Activated naive CD8-positive, alpha-beta T cell treated with anti-CD3 and anti-CD28 coated beads, Interleukin-2, amount 50 U/mL, for 16 hours (primary cell): Measurements from ENCODE around the gene ESRRA.

ENCODE experiments used
- DNase-seq: peaks from one replicate; pipeline ENCODE4 v3.0.0-alpha.2; 2020; ENCODE audit warnings: low read depth, low spot score

Gene ESRRA

DNA sequence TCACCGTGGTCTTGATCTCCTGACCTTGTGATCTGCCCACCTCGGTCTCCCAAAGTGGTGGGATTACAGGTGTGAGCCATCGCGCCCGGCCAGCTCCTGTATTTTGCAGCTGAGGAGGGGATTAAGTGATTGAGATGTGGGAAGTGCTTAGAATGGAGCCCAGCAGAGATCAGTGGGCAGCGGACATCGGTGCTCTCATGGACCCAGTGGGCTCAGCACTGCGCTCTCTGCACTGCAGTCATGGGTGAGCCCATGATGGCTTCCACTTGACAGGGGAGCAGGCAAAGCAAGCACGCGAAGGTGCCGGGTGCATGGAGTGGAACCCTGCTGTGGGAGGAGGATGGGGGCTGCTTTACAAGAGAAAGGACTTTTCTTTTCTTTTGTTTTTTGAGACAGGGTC is 25.6 kb downstream of the ESRRA start:
- DNase-seq, result no peak

DNA sequence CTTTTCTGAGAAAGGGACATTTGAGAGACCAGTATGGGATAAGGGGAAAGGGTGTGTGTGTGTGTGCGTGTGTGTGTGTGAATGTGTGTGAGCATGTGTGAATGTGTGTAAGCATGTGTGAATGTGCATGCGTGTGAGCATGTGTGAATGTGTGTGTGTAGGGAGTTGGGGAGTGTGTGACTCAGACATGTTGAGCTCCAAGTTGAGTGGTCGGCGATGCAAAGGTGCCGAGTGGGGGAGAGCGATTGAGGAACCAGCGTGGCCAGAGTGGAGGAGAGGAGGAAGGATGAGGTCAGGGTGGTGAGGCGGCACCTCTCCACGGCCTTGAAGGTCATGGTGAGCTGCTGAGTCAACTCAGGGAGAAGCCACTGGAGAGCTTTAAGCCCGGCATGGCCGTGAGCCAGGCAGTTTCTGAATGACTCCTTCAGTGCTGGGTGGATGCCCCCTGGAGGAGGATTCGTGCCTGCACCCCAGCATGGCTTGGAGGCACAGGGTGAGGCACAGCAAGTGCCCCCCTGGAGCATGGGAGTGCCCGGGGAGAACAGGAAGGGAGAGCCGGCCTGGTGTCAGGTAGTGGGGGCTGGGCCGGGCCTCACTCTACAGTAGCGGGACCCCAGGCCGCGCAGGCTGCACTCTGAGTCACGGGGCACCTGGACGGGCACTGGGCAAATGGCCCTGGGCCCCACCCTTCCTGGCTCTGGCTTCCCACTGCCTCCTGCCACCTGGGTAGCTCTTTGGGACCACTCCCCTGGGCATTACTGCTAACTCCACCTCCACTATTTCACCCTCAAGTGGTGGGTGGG is 26.4 kb downstream of the ESRRA start:
- DNase-seq, result no peak

DNA sequence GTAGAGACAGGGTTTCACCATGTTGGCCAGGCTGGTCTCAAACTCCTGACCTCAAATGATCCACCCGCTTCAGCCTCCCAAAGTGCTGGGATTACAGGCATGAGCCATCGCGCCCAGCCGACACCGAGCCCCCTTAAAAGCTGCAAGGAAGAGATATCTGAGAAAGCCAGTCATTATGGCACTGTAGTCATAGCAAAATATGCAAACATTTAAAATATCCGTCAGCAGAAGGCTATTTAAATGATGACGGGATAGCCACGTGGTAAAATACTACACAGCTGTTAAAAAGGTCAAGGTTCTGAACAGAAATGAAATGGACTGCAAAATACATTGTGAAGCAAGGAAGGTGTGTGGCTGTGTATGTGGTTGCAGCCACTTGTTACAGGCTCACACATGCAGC is 28.2 kb downstream of the ESRRA start:
- DNase-seq, result no peak

DNA sequence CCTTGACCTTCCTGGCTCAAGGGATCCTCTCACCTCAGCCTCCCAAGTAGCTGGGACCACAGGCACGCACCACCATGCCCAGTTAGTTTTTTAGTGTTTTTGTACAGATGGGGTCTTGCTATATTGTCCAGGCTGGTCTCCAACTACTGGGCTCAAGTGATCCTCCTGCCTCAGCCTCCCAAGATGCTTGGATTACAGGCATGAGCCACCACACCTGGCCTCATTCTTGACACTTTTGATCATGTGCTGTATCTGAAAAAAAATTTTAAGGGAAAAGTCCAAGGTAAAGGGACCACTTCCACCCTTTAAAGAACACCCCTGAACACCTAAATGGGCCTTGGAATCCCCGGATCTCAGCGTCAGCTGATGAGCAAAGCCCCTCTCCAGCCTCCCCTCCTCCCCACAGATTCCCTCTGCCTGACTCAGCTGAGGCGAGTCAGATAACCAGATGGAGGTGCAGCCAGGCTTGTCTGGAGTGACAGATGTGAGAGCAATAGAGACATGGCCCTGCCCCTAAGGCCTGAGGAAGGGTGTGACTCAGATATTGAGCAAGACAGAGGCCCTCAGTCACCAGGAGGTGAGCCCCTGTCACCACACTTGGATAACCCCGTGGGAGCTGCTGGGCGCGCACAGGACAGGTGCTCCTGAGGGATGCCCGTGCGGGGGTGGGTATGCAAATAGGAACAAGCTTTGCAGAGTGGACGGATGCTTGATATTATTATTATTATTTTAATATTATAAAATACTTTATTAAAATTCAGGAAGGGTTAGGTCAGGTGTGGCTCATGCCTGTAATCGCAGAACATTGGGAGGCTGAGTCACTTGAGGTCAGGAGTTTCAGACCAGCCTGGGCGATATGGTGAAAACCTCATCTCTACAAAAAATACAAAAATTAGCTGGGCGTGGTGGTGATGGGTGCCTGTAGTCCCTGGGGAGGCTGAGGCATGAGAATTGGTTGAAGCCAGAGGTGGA is 29.7 kb downstream of the ESRRA start:
- DNase-seq, result no peak

DNA sequence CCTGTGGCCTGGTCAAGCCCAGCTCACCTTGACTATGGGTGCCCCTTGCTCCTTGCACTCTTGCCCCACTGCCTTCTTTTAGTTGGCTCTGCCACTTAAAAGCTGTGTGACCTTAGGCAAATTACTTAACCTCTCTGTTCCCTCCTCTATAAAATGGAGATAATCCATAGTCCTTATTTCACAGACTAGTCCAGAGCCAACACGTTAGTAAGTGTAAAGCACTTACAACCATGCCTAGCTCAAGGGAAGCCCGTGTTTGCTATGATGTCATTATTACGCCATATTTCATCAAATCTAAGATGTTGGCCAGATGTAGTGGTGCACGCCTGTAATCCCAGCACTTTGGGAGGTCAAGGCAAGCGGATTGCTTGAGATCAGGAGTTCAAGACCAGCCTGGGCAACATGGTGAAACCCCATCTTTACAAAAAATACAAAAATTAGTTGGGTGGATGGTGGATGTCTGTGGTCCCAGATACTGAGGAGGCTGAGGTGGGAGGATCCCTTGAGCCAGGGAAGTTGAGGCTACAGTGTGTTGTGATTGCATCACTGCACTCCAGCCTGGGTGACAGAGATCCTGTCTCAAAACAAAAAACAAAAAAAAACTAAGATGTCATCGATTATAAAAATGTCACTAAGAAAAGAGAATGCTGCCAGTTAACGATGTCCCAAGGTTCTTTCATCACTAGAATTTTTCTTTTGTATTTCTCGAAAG is 32.4 kb downstream of the ESRRA start:
- no peak for DNase-seq

DNA sequence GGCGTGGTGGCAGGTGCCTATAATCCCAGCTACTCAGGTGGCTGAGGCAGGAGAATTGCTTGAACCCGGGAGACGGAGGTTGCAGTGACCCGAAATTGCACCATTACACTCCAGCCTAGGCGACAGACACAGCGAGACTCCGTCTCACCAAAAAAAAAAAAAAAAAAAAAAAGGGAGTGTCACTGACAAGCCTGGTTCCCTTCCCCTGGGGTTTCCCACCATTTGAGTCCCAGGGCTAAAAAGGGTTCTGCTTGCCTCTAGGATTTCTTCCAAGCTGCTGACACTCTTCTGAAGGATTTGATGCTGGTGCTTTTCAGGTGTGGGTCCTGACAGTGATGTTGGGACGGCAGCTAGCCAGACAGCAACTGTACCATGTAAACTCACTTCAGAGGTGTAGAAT is 33.4 kb downstream of the ESRRA start:
- no peak for DNase-seq

DNA sequence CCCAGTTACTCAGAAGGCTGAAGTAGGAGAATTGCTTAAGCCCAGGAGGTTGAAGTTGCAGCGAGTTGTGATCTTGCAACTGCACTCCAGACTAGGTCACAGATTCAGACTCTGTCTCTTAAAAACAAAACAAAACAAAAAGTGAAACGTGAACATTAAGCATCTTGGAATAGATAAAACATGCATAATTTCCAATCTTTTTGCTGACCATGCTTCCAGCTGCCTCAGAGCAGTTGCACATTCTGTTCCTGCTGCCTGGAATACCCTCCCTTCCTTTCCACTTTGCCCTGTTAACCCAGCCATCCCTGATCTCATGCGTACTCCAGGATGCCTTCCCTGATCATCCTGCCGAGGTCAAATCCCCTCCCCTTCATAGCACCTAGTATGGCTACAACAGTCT is 34.0 kb downstream of the ESRRA start:
- DNase-seq, result no peak

DNA sequence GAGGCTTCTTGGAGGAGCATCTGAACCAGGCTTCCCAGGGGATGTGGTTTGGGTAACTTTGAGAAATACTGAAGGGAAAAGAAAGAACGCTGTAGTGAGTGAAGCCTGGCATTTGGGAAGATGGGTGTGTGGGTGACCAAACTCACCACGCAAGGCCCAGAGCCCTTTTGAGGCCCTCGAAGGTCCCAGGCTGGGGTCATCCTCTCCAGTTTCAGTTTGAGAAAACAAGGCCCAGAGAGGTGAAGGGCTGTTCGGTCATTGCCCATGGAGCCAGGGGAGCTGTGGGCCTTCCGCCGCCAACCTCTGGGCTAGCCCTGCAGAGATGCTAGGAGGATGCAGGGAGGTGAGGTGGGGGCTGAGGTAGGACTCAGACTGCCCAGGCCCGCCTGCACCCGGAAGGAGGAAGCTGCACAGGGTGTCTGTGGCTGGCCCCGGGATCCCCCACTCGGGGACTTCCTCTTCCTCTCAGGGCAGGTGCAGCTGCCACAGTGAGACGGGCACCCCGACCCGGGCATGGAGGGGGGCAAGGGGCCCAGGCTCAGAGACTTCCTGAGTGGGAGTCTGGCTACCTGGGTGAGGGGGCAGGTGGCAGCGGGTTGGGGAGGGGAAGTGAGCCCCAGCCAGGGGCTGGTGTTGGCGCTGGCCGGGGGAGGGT is 34.6 kb downstream of the ESRRA start, which contains the start of gene CCDC88B:
TSS of gene CCDC88B (plus strand) at position 451 of the 655 bp plus-strand sequence. CDS start at position 514, 63 bp downstream.
- DNase-seq, result peak; percentile 65

DNA sequence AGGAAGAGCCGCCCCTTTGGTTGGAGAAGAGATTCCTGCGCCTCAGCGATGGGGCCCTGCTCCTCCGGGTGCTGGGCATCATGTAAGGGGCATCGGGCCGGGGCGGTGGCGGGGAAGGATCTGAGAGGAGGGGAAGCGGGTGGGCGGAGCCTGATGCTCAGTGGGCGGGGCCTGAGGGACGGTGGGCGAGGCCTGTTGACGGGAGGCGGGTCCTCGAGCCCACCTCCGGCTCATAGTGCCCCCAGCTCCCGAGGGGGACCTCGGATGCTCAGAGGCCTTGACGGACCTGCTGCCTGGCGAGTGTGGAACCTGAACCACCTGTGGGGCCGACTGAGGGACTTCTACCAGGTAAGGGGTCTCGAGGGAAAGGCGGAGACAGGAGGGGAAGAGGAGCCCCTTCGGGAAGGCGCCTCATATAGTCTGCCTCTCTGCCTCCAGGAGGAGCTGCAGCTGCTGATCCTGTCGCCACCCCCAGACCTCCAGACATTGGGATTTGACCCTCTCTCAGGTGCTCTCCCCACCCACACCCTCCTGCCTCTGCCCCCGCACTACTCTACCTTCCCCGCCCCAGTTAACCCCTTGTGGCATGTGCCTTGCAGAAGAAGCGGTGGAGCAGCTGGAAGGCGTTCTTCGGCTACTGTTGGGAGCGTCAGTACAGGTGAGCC is 35.5 kb downstream of the ESRRA start:
- peak; percentile 61 for DNase-seq

DNA sequence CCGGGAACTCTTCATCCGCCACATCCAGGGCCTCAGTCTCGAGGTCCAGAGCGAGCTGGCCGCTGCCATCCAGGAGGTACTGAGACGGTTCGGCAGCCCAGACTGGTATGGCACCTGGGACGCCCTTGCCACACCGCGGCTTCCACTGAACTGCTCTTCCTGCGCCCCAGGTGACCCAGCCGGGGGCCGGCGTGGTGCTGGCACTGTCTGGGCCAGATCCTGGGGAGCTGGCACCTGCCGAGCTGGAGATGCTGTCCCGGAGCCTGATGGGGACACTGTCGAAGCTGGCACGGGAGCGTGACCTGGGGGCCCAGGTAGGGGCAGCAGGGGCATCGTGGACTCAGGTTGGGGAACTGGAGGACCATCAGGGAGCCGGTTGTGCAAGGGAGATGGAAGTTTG is 36.1 kb downstream of the ESRRA start:
- DNase-seq, result no peak

DNA sequence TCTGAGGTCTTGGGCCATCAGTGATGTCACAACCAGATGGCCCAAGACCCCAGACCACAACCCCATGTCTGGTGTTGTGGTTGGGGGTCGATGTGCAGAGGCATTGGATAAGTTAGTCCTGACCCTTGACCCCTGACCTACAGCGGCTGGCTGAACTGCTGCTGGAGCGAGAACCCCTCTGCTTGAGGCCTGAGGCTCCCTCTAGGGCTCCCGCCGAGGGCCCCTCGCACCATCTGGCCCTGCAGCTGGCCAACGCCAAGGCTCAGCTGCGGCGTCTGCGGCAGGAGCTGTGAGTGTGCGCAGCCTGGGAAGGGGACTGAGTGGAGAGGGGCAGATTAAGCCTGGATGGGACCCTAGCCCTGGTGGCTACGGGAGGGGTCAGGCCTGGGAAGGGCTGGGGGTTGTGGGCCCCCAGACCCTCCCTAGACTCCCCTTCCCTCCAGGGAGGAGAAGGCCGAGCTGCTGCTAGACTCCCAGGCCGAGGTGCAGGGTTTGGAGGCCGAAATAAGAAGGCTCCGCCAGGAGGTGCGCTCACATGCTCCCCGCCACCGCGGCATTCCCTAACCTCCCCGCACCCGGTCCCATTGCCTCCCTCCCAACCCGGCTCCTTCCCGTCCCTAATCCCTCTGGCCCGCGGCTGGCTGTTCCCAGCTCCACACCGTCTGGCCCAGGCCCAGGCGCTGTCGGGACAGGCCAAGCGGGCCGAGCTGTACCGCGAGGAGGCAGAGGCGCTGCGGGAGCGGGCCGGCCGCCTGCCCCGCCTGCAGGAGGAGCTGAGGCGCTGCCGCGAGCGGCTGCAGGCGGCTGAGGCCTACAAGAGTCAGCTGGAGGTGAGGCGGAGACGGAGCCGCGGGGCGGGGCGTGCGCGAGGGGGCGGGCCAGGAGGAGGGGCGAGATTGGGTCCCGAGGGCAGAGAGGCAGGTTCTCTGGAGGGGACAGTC is 36.8 kb downstream of the ESRRA start:
- DNase-seq, result peak; percentile 75

DNA sequence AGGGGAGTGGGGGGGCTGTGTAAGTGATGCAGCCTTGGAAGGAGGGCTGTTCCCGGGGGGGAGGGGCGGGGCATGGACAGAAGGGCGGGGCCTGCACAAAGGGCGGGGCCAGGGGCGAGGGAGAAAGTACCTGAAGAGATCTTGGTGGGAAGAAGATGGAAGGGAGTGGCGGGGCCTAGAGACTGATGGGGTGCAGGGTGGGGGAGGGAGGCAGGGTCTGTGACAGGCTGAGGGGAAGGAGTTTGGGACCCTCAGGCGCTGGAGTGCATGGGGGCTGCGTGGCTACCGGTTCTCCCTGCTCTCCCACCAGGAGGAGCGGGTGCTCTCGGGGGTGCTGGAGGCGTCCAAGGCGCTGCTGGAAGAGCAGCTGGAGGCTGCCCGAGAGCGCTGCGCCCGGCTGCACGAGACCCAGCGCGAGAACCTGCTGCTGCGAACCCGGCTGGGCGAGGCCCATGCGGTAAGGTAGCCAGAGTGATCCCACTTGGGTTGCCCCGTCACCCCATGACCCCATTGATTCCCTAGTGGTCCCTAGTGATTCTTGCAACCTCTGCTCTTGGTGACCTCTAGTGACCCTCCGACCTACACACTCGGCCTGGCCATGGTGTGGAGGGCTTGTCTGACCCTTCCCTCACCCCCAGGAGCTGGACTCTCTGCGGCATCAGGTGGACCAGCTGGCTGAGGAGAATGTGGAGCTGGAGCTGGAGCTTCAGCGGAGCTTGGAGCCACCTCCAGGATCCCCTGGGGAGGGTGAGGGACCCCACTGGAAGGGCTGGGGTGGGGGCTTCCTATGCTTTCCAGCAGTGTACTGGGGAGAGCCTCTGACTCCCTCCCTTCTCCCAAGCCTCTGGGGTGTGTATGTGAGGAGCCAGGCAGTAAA is 37.8 kb downstream of the ESRRA start:
- DNase-seq, result no peak

DNA sequence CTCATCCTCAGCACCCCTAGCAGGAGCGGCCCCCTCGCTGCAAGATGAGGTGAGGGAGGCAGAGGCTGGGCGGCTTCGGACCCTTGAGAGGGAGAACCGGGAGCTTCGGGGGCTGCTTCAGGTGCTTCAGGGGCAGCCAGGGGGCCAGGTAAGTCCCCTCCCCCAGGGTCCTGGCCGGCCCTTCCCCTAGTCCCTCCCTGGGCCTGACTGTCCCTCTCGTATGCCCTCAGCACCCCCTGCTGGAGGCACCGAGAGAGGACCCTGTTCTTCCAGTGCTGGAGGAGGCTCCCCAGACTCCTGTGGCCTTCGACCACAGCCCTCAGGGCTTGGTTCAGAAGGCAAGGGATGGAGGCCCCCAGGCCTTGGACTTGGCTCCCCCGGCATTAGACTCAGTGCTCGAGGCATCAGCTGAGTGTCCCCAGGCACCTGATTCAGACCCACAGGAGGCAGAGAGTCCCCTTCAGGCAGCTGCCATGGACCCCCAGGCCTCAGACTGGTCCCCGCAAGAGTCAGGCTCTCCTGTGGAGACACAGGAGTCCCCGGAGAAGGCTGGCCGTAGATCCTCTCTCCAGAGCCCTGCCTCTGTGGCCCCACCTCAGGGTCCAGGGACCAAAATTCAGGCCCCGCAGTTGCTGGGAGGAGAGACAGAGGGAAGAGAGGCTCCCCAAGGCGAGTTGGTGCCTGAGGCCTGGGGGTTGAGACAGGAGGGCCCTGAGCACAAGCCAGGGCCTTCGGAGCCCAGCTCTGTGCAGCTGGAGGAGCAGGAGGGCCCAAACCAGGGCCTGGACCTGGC is 38.6 kb downstream of the ESRRA start:
- DNase-seq, result no peak

DNA sequence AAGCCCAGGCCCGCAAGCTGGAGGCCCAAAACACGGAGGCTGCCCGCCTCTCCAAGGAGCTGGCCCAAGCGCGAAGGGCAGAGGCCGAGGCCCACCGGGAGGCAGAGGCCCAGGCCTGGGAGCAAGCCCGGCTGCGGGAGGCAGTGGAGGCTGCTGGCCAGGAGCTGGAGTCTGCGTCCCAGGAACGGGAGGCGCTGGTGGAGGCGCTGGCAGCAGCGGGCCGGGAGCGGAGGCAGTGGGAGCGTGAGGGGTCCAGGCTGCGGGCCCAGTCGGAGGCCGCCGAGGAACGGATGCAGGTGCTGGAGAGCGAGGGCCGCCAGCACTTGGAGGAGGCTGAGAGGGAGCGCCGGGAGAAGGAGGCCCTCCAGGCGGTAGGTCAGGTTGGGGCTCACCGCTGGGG is 39.5 kb downstream of the ESRRA start:
- DNase-seq, result no peak

DNA sequence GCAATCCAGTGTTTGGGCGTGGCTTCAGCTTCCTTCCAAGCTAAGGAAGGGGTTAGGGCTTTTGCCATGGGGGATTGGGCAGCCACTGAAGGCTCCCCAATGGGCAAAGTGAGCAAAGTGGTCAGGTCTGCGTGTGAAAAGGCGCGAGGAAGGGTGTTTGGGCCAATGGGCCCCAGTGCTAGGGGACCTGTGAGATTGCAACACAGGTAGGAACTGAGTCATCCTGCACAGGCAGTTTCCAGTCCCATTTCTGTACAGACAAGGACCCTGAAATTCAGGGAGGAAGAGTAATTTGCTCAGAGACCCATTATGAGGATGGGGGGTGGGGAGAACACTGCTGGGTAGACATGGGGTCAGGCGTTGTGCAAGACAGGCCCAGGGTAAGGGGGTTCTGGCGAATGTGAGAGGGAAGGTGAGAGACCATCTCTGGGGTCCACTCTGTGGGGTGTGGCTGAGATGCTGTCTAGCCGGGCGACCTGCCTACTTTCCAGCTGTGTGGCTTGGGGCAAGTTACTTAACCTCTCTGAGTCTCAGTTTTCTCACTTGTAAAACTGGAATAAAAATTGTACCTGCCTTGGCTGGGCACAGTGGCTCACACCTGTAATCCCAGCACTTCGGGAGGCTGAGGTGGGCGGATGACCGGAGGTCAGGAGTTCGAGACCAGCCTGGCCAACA is 42.0 kb downstream of the ESRRA start:
- DNase-seq, result no peak

DNA sequence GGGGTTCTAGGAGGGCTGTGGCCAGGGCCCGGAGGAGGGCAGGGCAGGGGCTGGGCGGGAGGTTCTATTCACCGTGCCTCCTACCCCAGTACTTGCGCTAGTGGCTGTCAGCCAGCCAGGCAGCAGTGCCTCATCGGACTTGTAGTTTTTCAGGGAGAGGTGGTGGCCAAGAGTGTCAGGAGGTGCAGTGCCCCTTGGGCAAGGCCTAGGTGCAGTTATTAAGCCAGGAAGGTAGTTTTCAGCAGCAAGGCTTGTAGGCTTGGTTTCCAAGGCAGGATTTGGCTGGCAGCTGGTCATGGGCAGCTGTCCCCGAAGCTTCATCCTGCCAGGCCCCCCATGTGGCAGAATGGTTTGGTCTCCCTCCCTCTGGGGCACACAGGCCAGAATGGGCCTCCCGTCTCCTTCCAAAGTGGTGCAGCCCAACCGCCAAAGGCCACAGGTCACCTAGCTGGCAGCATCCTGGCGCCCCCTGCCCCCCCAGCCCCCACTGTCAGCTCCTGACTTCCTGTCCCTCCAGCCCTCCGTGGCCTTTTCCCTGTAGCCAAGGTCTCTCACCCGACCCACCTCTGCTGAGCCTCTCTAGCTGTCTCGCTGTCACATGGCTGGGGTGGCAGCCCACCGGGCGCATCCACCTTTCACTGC is 43.2 kb downstream of the ESRRA start:
- no peak for DNase-seq

DNA sequence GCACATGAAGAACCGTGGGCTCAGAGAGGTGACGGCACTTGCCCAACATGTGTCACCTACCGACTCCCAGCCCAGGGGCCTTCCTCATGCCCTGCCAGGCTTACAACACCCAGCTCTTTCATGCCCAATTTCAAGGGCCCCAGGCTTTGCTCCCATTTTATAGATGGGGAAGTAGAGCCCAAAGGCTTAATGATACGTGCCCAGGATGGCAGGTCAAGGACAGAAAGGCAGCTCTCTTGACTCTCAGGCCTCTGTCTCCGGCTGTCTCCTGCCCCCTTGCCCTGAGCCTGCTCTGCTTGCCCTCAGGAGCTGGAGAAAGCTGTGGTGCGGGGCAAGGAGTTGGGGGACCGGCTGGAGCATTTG is 43.7 kb downstream of the ESRRA start:
- no peak for DNase-seq
